ENCODE measurements around the gene SSBP4. TPM values are rescaled to one million over a fixed set of nuclear protein-coding genes. Genes with fewer than 3 reads are reported as not detected.

SSBP4 gene
- total and polyA plus RNA-seq, 2 donors (not counting 1 experiment from before 2014, with no cell fraction given) = 12.8 to 58.6 TPM

- no peak overlapping the region for H2AFZ ChIP-seq (ENCODE audit: low read length)
- peak overlapping the region; percentile 79 for H3K27ac ChIP-seq (ENCODE audit: insufficient read depth, low read length)
- H3K36me3 ChIP-seq (ENCODE audit: control insufficient read depth, insufficient read depth, low read length) = peaks cover 9% of the 10 kb centered on the region
- DNase-seq (ENCODE audit: low read depth in 2 of 2) = no peak
- TF ChIP-seq, protein P1, sequence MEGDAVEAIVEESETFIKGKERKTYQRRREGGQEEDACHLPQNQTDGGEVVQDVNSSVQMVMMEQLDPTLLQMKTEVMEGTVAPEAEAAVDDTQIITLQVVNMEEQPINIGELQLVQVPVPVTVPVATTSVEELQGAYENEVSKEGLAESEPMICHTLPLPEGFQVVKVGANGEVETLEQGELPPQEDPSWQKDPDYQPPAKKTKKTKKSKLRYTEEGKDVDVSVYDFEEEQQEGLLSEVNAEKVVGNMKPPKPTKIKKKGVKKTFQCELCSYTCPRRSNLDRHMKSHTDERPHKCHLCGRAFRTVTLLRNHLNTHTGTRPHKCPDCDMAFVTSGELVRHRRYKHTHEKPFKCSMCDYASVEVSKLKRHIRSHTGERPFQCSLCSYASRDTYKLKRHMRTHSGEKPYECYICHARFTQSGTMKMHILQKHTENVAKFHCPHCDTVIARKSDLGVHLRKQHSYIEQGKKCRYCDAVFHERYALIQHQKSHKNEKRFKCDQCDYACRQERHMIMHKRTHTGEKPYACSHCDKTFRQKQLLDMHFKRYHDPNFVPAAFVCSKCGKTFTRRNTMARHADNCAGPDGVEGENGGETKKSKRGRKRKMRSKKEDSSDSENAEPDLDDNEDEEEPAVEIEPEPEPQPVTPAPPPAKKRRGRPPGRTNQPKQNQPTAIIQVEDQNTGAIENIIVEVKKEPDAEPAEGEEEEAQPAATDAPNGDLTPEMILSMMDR (conservative IDR thresholded peaks at IDR 0.05 in 1 of 2, IDR thresholded peaks at IDR 0.05 in 1 of 2; ENCODE audit: low read depth in 1 of 2, low read length in 2 of 2) = no peak
- no peak for TF ChIP-seq EZH2 (IDR thresholded peaks at IDR 0.05; ENCODE audit: low read length, missing control alignments)
- H3K9me3 ChIP-seq (ENCODE audit: control insufficient read depth, insufficient read depth, low read depth, low read length) = no peaks in the 10 kb centered on the region
- H3K4me1 ChIP-seq (ENCODE audit: control insufficient read depth, extremely low read depth, insufficient read depth, low read length) = peaks cover 34% of the 10 kb centered on the region
- H3K27me3 ChIP-seq (ENCODE audit: control insufficient read depth, insufficient read depth, low read length) = no peaks in the 10 kb centered on the region
- no peak overlapping the region for H3K4me3 ChIP-seq (replicated peaks in 1 of 4; ENCODE audit: control extremely low read depth in 1 of 4, insufficient read depth in 1 of 4, low read depth in 3 of 4, low read length in 4 of 4)
- H4K20me1 ChIP-seq (ENCODE audit: control insufficient read depth, extremely low read depth, insufficient read depth, low read length) = no peaks in the 10 kb centered on the region
- H3K79me2 ChIP-seq (ENCODE audit: control insufficient read depth, insufficient read depth, low read length) = peaks cover 38% of the 10 kb centered on the region
- peak overlapping the region; percentile 80 for H3K9ac ChIP-seq (ENCODE audit: insufficient read depth, low read length)
- H3K4me2 ChIP-seq (ENCODE audit: extremely low read depth, insufficient read depth, low read length) = peak overlapping the region; percentile 59
These were observed 9.1 kb downstream of the SSBP4 start for GRCh38 chr19:18428173-18428786.

GRCh38 chr19:18428787-18429674 lies 9.8 kb downstream of the SSBP4 start:
- no peaks in the 10 kb centered on the region for H4K20me1 ChIP-seq (ENCODE audit: control insufficient read depth, extremely low read depth, insufficient read depth, low read length)
- peak overlapping the region; percentile 80 for H3K9ac ChIP-seq (ENCODE audit: insufficient read depth, low read length)
- H3K4me1 ChIP-seq (ENCODE audit: control insufficient read depth, extremely low read depth, insufficient read depth, low read length) = peaks cover 34% of the 10 kb centered on the region
- H3K36me3 ChIP-seq (ENCODE audit: control insufficient read depth, insufficient read depth, low read length) = peaks cover 9% of the 10 kb centered on the region
- peak; percentile 79 to 82 for DNase-seq (ENCODE audit: low read depth in 2 of 2)
- H3K9me3 ChIP-seq (ENCODE audit: control insufficient read depth, insufficient read depth, low read depth, low read length) = no peaks in the 10 kb centered on the region
- H3K4me2 ChIP-seq (ENCODE audit: extremely low read depth, insufficient read depth, low read length) = peak overlapping the region; percentile 59
- H3K4me3 ChIP-seq (replicated peaks in 1 of 4; ENCODE audit: control extremely low read depth in 1 of 4, insufficient read depth in 1 of 4, low read depth in 3 of 4, low read length in 4 of 4) = peak overlapping the region in 2 of 4 experiments; percentile 19 to 44
- peak overlapping the region; percentile 79 for H3K27ac ChIP-seq (ENCODE audit: insufficient read depth, low read length)
- H2AFZ ChIP-seq (ENCODE audit: low read length) = no peak overlapping the region
- peaks cover 31% of the 10 kb centered on the region for H3K79me2 ChIP-seq (ENCODE audit: control insufficient read depth, insufficient read depth, low read length)
- no peak for TF ChIP-seq EZH2 (IDR thresholded peaks at IDR 0.05; ENCODE audit: low read length, missing control alignments)
- TF ChIP-seq, protein P1 (conservative IDR thresholded peaks at IDR 0.05 in 1 of 2, IDR thresholded peaks at IDR 0.05 in 1 of 2; ENCODE audit: low read depth in 1 of 2, low read length in 2 of 2) = peak in 1 of 2 donors; percentile 1
- no peaks in the 10 kb centered on the region for H3K27me3 ChIP-seq (ENCODE audit: control insufficient read depth, insufficient read depth, low read length)

DNA sequence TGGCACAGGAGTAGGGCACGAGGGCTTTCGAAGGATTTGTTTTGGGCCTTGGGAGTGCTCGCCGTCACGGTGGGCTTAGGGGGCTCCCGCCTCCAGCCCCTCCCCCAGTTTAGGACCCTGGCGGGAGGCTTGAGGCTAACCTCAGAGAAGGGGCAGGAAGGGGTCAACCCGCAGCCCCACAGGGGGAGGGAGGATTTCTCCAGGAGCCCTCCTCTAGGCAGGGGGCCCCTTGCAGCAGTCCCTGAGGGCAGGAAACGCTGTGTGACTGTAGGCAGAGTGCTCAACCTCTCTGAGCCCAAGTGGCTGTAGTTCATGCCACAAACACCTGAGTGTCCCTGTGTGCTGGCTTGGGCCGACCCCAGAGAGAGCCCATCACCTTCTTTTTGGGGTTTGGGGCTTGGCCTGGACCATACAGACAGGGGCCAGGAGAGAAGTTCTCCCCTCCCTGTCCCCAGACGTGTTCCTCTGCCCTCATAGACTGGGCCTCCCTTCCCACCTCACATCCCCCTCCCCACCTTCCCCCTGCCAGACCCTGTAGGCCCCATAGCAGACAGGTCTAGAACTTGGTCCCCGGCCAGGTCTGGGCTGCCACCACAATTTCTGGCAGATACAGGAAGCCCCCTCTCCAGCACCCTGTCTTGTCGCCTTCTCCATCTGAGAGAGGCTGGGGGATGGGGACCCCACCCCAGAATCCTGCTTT lies 10.7 kb downstream of the SSBP4 start:
- Histone ChIP-seq H3K4me1 (ENCODE audit: control insufficient read depth, extremely low read depth, insufficient read depth, low read length) (peaks cover 34% of the 10 kb centered on the region), H4K20me1 (ENCODE audit: control insufficient read depth, extremely low read depth, insufficient read depth, low read length) (no peaks in the 10 kb centered on the region), H3K36me3 (ENCODE audit: control insufficient read depth, insufficient read depth, low read length) (peaks cover 11% of the 10 kb centered on the region), H3K9me3 (ENCODE audit: control insufficient read depth, insufficient read depth, low read depth, low read length) (no peaks in the 10 kb centered on the region), H3K4me2 (ENCODE audit: extremely low read depth, insufficient read depth, low read length) (peak overlapping the region; percentile 32), H3K27me3 (ENCODE audit: control insufficient read depth, insufficient read depth, low read length) (no peaks in the 10 kb centered on the region), H3K79me2 (ENCODE audit: control insufficient read depth, insufficient read depth, low read length) (peaks cover 25% of the 10 kb centered on the region), H3K27ac (ENCODE audit: insufficient read depth, low read length) (peak overlapping the region; percentile 79), H2AFZ (ENCODE audit: low read length) (no peak overlapping the region), H3K9ac (ENCODE audit: insufficient read depth, low read length) (peak overlapping the region; percentile 80), H3K4me3 (replicated peaks in 1 of 4; ENCODE audit: control extremely low read depth in 1 of 4, insufficient read depth in 1 of 4, low read depth in 3 of 4, low read length in 4 of 4) (no peak overlapping the region)
- no peak for DNase-seq (ENCODE audit: low read depth in 2 of 2)
- no peak for TF ChIP-seq EZH2 (IDR thresholded peaks at IDR 0.05; ENCODE audit: low read length, missing control alignments)
- TF ChIP-seq, protein P1 (conservative IDR thresholded peaks at IDR 0.05 in 1 of 2, IDR thresholded peaks at IDR 0.05 in 1 of 2; ENCODE audit: low read depth in 1 of 2, low read length in 2 of 2) = no peak
